ENCODE measurements around the gene SMC1A. TPM values are rescaled to one million over a fixed set of nuclear protein-coding genes. Genes with fewer than 3 reads are reported as not detected.

SMC1A gene
- total and polyA plus RNA-seq, 10 of the 15 experiments (the other 5 are each of a cell fraction or from before 2014, with no cell fraction given) = 25.6 to 158 (median 78.0) TPM

DNA sequence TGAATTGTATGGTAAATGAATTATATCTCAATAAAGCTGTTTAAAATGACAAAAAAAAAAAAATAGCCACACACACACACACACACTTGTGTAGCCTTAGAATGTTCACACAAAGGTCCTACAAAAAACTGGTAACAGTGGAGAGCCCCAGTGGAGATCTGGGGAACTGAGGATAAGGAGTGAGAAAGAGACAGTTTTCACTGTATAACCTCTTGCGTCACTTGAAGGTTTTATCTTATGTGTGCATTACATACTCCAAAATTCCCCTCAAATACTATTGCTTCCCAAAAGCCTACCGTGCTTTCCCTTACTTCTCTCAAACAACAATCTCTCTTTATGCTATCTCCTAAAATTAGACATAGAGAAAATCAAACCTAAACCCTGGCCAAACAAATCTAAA, 67.8 kb downstream of the SMC1A start (continued):
- TF ChIP-seq TCF7 (IDR thresholded peaks at IDR 0.05; ENCODE audit: borderline replicate concordance) (no peak), NR2C1 (IDR thresholded peaks at IDR 0.05) (no peak), ZNF207 (IDR thresholded peaks at IDR 0.05; ENCODE audit: borderline replicate concordance) (no peak), ETV6 (conservative IDR thresholded peaks at IDR 0.05 in 1 of 2, IDR thresholded peaks at IDR 0.05 in 1 of 2; ENCODE audit: borderline replicate concordance in 1 of 2, low read depth in 1 of 2) (no peak)
- TF ChIP-seq, protein P1, sequence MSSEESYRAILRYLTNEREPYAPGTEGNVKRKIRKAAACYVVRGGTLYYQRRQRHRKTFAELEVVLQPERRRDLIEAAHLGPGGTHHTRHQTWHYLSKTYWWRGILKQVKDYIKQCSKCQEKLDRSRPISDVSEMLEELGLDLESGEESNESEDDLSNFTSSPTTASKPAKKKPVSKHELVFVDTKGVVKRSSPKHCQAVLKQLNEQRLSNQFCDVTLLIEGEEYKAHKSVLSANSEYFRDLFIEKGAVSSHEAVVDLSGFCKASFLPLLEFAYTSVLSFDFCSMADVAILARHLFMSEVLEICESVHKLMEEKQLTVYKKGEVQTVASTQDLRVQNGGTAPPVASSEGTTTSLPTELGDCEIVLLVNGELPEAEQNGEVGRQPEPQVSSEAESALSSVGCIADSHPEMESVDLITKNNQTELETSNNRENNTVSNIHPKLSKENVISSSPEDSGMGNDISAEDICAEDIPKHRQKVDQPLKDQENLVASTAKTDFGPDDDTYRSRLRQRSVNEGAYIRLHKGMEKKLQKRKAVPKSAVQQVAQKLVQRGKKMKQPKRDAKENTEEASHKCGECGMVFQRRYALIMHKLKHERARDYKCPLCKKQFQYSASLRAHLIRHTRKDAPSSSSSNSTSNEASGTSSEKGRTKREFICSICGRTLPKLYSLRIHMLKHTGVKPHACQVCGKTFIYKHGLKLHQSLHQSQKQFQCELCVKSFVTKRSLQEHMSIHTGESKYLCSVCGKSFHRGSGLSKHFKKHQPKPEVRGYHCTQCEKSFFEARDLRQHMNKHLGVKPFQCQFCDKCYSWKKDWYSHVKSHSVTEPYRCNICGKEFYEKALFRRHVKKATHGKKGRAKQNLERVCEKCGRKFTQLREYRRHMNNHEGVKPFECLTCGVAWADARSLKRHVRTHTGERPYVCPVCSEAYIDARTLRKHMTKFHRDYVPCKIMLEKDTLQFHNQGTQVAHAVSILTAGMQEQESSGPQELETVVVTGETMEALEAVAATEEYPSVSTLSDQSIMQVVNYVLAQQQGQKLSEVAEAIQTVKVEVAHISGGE (CRISPR knock-in tag; IDR thresholded peaks at IDR 0.05) = no peak

DNA sequence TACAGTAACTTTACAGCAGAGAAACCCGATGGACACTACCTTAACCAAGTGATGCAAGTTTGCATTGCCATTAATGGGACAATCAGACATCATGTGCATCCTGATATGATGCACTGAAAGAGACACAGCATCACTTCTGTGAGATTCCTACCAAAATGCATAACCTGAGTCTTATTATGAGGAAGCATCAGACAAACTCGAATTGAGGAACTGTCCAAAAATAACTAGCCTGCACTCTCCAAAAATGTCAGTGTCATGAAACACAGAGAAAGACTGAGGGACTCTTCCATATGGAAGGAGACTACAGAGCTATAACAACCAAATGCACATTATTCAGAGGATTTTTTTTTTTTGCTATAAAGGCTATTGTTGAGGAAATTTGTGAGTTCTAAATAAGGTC, 74.5 kb downstream of the SMC1A start:
- Histone ChIP-seq H3K79me2 (ENCODE audit: control insufficient read depth, insufficient read depth, low read length) (no peaks in the 10 kb centered on the region), H3K9ac (ENCODE audit: control insufficient read depth, insufficient read depth, low read length) (no peak overlapping the region), H3K4me3 (no peak overlapping the region), H3K27ac (ENCODE audit: control insufficient read depth, insufficient read depth) (no peak overlapping the region), H3K9me3 (replicated peaks; ENCODE audit: control insufficient read depth, insufficient read depth, low read length) (no peaks in the 10 kb centered on the region; the same call in 2 of the 3 replicates), H3K4me2 (ENCODE audit: control insufficient read depth, insufficient read depth) (no peak overlapping the region), H3K27me3 (replicated peaks in 1 of 2; ENCODE audit: control insufficient read depth in 2 of 2, insufficient read depth in 2 of 2, low read length in 1 of 2) (no peaks in the 10 kb centered on the region), H3K36me3 (ENCODE audit: control insufficient read depth in 2 of 2, insufficient read depth in 2 of 2, low read length in 1 of 2) (no peaks in the 10 kb centered on the region), H2AFZ (ENCODE audit: control insufficient read depth, low read depth, low read length) (no peak overlapping the region), H3K4me1 (ENCODE audit: control insufficient read depth, insufficient read depth, low read length) (no peaks in the 10 kb centered on the region), H4K20me1 (ENCODE audit: control insufficient read depth, insufficient read depth) (no peaks in the 10 kb centered on the region)
- no peak for FAIRE-seq
- SMC1A ChIA-PET (ENCODE audit: uncharacterized antibody, unreplicated experiment) = no interaction called here
- in situ Hi-C loops (cut with MboI) (no loop called here), intact Hi-C loops (cut with micrococcal nuclease; ENCODE audit: unreplicated experiment) (no loop called here)
- 0% methylated on average over 2 of the region's 2 CpGs for WGBS (ENCODE audit: insufficient coverage, insufficient replicate concordance, low lambda C conversion rate, missing lambda C conversion rate)
- POLR2A ChIA-PET = no interaction called here
- no peak for ATAC-seq
- RAD21 ChIA-PET (ENCODE audit: unreplicated experiment) = no interaction called here
- DNase-seq (ENCODE audit: low read depth, low spot score) = no peak
- CTCF ChIA-PET = no interaction called here
- no TSS peak for BruUV-seq (replicated peaks)
- TF ChIP-seq NFYA (IDR thresholded peaks at IDR 0.05; ENCODE audit: borderline replicate concordance, low read depth, low read length) (no peak), WRNIP1 (IDR thresholded peaks at IDR 0.05; ENCODE audit: borderline replicate concordance, low read depth, low read length) (no peak), JUNB (IDR thresholded peaks at IDR 0.05) (no peak), IRF4 (IDR thresholded peaks at IDR 0.05; ENCODE audit: low read depth, low read length) (no peak)
- TF ChIP-seq, protein P2, sequence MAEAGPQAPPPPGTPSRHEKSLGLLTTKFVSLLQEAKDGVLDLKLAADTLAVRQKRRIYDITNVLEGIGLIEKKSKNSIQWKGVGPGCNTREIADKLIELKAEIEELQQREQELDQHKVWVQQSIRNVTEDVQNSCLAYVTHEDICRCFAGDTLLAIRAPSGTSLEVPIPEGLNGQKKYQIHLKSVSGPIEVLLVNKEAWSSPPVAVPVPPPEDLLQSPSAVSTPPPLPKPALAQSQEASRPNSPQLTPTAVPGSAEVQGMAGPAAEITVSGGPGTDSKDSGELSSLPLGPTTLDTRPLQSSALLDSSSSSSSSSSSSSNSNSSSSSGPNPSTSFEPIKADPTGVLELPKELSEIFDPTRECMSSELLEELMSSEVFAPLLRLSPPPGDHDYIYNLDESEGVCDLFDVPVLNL (IDR thresholded peaks at IDR 0.05; ENCODE audit: low read depth, low read length) = no peak
- TF ChIP-seq, protein P3, sequence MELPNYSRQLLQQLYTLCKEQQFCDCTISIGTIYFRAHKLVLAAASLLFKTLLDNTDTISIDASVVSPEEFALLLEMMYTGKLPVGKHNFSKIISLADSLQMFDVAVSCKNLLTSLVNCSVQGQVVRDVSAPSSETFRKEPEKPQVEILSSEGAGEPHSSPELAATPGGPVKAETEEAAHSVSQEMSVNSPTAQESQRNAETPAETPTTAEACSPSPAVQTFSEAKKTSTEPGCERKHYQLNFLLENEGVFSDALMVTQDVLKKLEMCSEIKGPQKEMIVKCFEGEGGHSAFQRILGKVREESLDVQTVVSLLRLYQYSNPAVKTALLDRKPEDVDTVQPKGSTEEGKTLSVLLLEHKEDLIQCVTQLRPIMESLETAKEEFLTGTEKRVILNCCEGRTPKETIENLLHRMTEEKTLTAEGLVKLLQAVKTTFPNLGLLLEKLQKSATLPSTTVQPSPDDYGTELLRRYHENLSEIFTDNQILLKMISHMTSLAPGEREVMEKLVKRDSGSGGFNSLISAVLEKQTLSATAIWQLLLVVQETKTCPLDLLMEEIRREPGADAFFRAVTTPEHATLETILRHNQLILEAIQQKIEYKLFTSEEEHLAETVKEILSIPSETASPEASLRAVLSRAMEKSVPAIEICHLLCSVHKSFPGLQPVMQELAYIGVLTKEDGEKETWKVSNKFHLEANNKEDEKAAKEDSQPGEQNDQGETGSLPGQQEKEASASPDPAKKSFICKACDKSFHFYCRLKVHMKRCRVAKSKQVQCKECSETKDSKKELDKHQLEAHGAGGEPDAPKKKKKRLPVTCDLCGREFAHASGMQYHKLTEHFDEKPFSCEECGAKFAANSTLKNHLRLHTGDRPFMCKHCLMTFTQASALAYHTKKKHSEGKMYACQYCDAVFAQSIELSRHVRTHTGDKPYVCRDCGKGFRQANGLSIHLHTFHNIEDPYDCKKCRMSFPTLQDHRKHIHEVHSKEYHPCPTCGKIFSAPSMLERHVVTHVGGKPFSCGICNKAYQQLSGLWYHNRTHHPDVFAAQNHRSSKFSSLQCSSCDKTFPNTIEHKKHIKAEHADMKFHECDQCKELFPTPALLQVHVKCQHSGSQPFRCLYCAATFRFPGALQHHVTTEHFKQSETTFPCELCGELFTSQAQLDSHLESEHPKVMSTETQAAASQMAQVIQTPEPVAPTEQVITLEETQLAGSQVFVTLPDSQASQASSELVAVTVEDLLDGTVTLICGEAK (IDR thresholded peaks at IDR 0.05; ENCODE audit: borderline replicate concordance) = no peak
- TF ChIP-seq, protein P4, sequence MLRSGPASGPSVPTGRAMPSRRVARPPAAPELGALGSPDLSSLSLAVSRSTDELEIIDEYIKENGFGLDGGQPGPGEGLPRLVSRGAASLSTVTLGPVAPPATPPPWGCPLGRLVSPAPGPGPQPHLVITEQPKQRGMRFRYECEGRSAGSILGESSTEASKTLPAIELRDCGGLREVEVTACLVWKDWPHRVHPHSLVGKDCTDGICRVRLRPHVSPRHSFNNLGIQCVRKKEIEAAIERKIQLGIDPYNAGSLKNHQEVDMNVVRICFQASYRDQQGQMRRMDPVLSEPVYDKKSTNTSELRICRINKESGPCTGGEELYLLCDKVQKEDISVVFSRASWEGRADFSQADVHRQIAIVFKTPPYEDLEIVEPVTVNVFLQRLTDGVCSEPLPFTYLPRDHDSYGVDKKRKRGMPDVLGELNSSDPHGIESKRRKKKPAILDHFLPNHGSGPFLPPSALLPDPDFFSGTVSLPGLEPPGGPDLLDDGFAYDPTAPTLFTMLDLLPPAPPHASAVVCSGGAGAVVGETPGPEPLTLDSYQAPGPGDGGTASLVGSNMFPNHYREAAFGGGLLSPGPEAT (IDR thresholded peaks at IDR 0.05; ENCODE audit: low read depth) = no peak
